A172 (cell line): ENCODE results near the gene MAGOH. TPM values are rescaled to one million over a fixed set of nuclear protein-coding genes. Genes with fewer than 3 reads are reported as not detected.
"Not testable (repeated sequence)": the region's sequence is repeated elsewhere in the genome, so short reads cannot be mapped to it uniquely, and the experiment has no call there.

Experiments used
- DNase-seq: peaks from one replicate; pipeline ENCODE4 v3.0.0-alpha.2; 2015; ENCODE audit warnings: low spot score
- total RNA-seq: library from RNA; depleted of rRNA; stranded (reverse); fragments of >200 nt; shearing (Covaris generic); gene quantifications from 2 replicates; pipeline ENCODE4 v1.2.3, GENCODE V29; 2014; rRNA removed

The MAGOH gene
- total RNA-seq, 1 experiment from 2014 or later = 73.2 TPM

- no peak for DNase-seq
These were observed 50.9 kb downstream of the MAGOH start for GRCh38 chr1:53187401-53187800.

GRCh38 chr1:53186533-53186932 lies 51.8 kb downstream of the MAGOH start:
- no peak for DNase-seq

- DNase-seq = not testable (repeated sequence)
These were observed 52.4 kb downstream of the MAGOH start for GRCh38 chr1:53185955-53186297.

GRCh38 chr1:53183095-53183990 lies 55.0 kb downstream of the MAGOH start:
- no peak for DNase-seq

- DNase-seq = no peak
These were observed 55.6 kb downstream of the MAGOH start for GRCh38 chr1:53182716-53183094.

- peak; percentile 63 for DNase-seq
These were observed 56.2 kb downstream of the MAGOH start for GRCh38 chr1:53182111-53182593.

- DNase-seq = no peak
These were observed 57.4 kb downstream of the MAGOH start for GRCh38 chr1:53180951-53181350.

- no peak for DNase-seq
These were observed 58.1 kb downstream of the MAGOH start for GRCh38 chr1:53180226-53180625.

Other genes with a start within 250 kb of the MAGOH start
- not detected in 2 replicates for gene PODN, start 176.3 kb downstream of the MAGOH start, total RNA-seq
- gene SLC1A7, start 95.9 kb downstream of the MAGOH start, total RNA-seq = not detected in 2 replicates
- 13.9 and 18.4 TPM in 2 replicates for gene CPT2, start 41.7 kb downstream of the MAGOH start, total RNA-seq
- gene CZIB, start 17.9 kb downstream of the MAGOH start, total RNA-seq = 51.1 and 58.8 TPM in 2 replicates
- gene LRP8, start 89.6 kb upstream of the MAGOH start, total RNA-seq = 19.3 and 27.6 TPM in 2 replicates
- not detected in 2 replicates for gene DMRTB1, start 220.9 kb upstream of the MAGOH start, total RNA-seq